NCI-H1436 treated with DMSO at 0.1 percent for 48 hours (cell line): ENCODE measurements around the gene KCNMB2.

Source experiments
- DNase-seq: peaks from one replicate; lab custom pipeline; 2025; lab: John Stamatoyannopoulos, UW

The KCNMB2 gene

GRCh38 chr3:178646186-178646862, 110.1 kb downstream of the KCNMB2 start:
- no peak for DNase-seq

GRCh38 chr3:178655488-178655887, 119.3 kb downstream of the KCNMB2 start:
- DNase-seq: no peak

GRCh38 chr3:178658694-178659325, 122.6 kb downstream of the KCNMB2 start:
- no peak for DNase-seq

- DNase-seq: no peak
These were observed 127.1 kb downstream of the KCNMB2 start for GRCh38 chr3:178663201-178663934.

GRCh38 chr3:178665747-178666146, 129.5 kb downstream of the KCNMB2 start:
- DNase-seq: no peak

- no peak for DNase-seq
These were observed 132.9 kb downstream of the KCNMB2 start for GRCh38 chr3:178669022-178669601.

- no peak for DNase-seq
These were observed 133.5 kb downstream of the KCNMB2 start for GRCh38 chr3:178669758-178670157.

GRCh38 chr3:178671377-178671776, 135.1 kb downstream of the KCNMB2 start:
- DNase-seq: no peak

- no peak for DNase-seq
These were observed 135.6 kb downstream of the KCNMB2 start for GRCh38 chr3:178671791-178672190.

GRCh38 chr3:178672275-178672674, 136.0 kb downstream of the KCNMB2 start:
- DNase-seq: no peak

GRCh38 chr3:178673529-178673928, 137.3 kb downstream of the KCNMB2 start:
- no peak for DNase-seq

GRCh38 chr3:178676077-178676476, 139.8 kb downstream of the KCNMB2 start:
- DNase-seq: no peak

- DNase-seq: no peak
These were observed 140.9 kb downstream of the KCNMB2 start for GRCh38 chr3:178676942-178677790.

- no peak for DNase-seq
These were observed 141.7 kb downstream of the KCNMB2 start for GRCh38 chr3:178677961-178678360.

- no peak for DNase-seq
These were observed 143.8 kb downstream of the KCNMB2 start for GRCh38 chr3:178680037-178680436.

GRCh38 chr3:178680489-178680888, 144.3 kb downstream of the KCNMB2 start:
- no peak for DNase-seq

GRCh38 chr3:178684881-178685590, 148.8 kb downstream of the KCNMB2 start:
- DNase-seq: no peak

GRCh38 chr3:178685591-178685906, 149.3 kb downstream of the KCNMB2 start:
- DNase-seq: no peak

GRCh38 chr3:178686826-178687225, 150.6 kb downstream of the KCNMB2 start:
- no peak for DNase-seq

- no peak for DNase-seq
These were observed 154.3 kb downstream of the KCNMB2 start for GRCh38 chr3:178690571-178690970.

- no peak for DNase-seq
These were observed 163.1 kb downstream of the KCNMB2 start for GRCh38 chr3:178699364-178699763.
